Measurements from ENCODE around the gene PAOX. TPM values are rescaled to one million over a fixed set of nuclear protein-coding genes. Genes with fewer than 3 reads are reported as not detected.
A peak's percentile ranks its signal among the peaks of the same experiment; 100 is the strongest.
"Not testable (repeated sequence)": the region's sequence is repeated elsewhere in the genome, so short reads cannot be mapped to it uniquely, and the experiment has no call there.

Gene PAOX
- total RNA-seq, 2 donors from 2014 or later = 2.4 to 3.5 TPM

DNA sequence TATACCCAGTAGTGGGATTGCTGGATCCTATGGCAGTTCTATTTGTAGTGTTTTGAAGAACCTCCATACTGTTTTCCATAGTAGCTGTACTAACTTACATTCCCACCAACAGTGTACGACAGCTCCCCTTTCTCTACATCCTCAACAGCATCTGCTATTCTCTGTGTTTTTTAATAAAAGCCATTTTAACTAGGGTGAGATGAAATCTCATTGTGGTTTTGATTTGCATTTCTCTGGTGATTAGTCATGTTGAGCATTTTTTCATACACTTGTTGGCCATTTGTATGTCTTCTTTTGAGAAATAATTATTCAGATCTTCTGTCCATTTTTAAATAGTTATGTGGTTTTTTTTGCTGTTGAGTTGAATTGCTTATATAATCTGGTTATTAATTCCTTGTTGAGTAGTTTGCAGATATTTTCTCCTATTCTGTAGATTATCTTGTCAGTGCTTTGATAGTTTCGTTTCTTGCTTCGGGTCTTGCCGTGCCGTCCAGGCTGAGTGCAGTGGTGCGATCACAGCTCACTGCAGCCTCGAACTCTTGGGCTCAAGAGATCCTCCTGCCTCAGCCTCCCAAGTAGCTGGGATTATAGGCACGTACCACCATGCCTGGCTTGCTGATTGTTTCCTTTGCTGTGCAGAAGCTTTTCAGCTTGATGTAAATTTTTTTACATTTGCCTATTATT is 26.9 kb downstream of the PAOX start:
- no peaks in the 10 kb centered on the region for H3K4me1 ChIP-seq
- no peak overlapping the region for H3K4me3 ChIP-seq
- TF ChIP-seq, protein P1, sequence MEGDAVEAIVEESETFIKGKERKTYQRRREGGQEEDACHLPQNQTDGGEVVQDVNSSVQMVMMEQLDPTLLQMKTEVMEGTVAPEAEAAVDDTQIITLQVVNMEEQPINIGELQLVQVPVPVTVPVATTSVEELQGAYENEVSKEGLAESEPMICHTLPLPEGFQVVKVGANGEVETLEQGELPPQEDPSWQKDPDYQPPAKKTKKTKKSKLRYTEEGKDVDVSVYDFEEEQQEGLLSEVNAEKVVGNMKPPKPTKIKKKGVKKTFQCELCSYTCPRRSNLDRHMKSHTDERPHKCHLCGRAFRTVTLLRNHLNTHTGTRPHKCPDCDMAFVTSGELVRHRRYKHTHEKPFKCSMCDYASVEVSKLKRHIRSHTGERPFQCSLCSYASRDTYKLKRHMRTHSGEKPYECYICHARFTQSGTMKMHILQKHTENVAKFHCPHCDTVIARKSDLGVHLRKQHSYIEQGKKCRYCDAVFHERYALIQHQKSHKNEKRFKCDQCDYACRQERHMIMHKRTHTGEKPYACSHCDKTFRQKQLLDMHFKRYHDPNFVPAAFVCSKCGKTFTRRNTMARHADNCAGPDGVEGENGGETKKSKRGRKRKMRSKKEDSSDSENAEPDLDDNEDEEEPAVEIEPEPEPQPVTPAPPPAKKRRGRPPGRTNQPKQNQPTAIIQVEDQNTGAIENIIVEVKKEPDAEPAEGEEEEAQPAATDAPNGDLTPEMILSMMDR (IDR thresholded peaks at IDR 0.05) = no peak
- H3K9me3 ChIP-seq = peaks cover 0 to 6% of the 10 kb centered on the region in 2 donors
- no peak for DNase-seq (ENCODE audit: low spot score)
- no peaks in the 10 kb centered on the region for H3K27me3 ChIP-seq
- peaks cover 70% of the 10 kb centered on the region for H3K36me3 ChIP-seq
- H3K27ac ChIP-seq = no peak overlapping the region

DNA sequence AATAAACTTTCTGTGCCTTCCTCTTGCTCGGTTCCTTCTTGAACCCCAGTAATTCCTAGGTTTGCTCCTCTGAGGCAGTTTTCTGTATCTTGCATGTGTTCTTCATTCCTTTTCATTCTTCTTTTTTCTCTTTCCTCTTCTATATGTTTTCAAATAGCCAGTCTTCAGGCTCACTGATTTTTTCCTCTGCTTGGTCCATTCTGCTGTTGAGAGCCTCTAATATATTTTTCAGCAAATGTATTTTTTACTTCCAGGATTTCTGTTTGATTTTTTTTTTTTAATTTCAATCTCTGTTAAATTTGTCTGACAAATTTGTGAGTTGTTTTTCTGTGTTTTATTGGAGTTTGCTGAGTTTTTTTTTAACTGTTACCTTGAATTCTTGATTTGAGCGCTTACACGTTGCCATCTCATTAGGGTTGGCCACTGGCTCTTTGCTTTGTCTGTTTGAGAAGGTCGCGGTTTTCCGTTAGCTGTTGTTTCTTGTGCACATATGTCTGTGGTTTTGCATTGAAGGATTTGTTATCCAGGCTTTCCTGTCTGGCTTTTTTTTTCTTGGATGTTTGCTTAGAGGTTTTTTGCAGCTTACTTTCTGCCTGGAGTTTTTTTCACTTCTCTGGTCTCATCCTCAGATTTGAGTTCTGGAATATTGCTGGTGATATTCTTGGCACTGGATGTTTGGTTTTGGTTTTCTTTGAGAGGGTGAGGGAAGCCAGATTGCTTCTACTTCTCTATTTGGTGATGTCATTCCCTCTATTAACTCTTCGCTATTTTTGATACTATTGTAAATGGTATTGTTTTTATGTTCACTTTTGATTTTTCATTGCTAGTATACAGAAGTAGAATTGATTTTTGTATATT is 32.7 kb downstream of the PAOX start:
- no peak overlapping the region for H3K27ac ChIP-seq
- no peak overlapping the region for H3K4me3 ChIP-seq
- no peak for DNase-seq (ENCODE audit: low spot score)
- H3K27me3 ChIP-seq = no peaks in the 10 kb centered on the region
- peaks cover 0 to 31% of the 10 kb centered on the region in 2 donors for H3K9me3 ChIP-seq
- peaks cover 72% of the 10 kb centered on the region for H3K36me3 ChIP-seq
- no peaks in the 10 kb centered on the region for H3K4me1 ChIP-seq
- TF ChIP-seq, protein P1 (IDR thresholded peaks at IDR 0.05) = no peak

DNA sequence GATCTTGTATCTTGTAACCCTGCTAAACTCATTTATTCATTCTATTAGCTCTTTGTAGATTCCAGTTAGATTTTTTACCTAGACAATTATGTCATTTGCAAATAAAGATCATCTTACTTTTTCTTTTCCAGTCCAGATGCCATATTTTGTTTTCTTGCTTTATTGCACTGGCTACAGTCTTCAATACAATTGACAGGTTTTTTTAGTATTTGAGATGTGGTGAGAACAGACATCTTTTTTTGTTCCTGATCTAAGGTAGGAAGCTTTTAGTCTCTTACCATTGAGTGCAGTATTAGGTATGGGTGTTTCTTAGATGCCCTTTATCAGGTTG is 33.3 kb downstream of the PAOX start:
- H3K27me3 ChIP-seq = no peaks in the 10 kb centered on the region
- TF ChIP-seq, protein P1 (IDR thresholded peaks at IDR 0.05) = no peak
- peaks cover 0 to 31% of the 10 kb centered on the region in 2 donors for H3K9me3 ChIP-seq
- H3K4me3 ChIP-seq = no peak overlapping the region
- no peak for DNase-seq (ENCODE audit: low spot score)
- H3K4me1 ChIP-seq = no peaks in the 10 kb centered on the region
- H3K36me3 ChIP-seq = peaks cover 68% of the 10 kb centered on the region
- H3K27ac ChIP-seq = no peak overlapping the region

DNA sequence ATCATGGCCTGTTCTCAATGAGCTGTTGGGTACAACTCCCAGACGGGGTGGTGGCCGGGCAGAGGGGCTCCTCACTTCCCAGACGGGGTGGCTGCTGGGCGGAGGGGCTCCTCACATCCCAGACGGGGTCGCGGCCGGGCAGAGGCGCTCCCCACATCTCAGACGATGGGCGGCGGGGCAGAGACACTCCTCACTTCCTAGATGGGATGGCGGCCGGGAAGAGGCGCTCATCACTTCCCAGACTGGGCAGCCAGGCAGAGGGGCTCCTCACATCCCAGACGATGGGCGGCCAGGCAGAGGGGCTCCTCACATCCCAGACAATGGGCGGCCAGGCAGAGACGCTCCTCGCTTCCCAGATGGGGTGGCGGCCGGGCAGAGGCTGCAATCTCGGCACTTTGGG is 35.3 kb downstream of the PAOX start:
- H3K4me1 ChIP-seq; H3K27me3 ChIP-seq; H3K27ac ChIP-seq; DNase-seq (ENCODE audit: low spot score); H3K4me3 ChIP-seq: not testable (repeated sequence)
- Histone ChIP-seq H3K9me3 (peaks cover 0 to 31% of the 10 kb centered on the region in 2 donors), H3K36me3 (peaks cover 63% of the 10 kb centered on the region)

DNA sequence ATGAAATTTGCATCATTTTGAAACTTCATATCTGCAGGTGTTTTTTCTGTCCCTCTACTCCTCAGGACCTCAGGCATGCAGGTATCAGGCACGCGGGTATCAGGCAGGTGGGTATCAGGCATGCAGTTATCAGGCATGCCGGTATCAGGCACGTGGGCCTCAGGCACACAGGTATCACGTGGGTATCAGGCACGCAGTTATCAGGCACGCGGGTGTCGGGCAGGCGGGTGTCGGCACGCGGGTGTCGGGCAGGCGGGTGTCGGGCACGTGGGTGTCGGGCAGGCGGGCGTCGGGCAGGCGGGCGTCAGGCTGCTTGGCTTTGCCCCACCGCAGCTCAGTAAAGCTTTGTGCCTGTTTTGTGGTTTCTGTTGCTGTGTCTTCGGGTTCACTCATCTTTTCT is 36.7 kb downstream of the PAOX start:
- H3K9me3 ChIP-seq = peaks cover 0 to 27% of the 10 kb centered on the region in 2 donors
- TF ChIP-seq, protein P1 (IDR thresholded peaks at IDR 0.05) = no peak
- no peaks in the 10 kb centered on the region for H3K27me3 ChIP-seq
- peak; percentile 18 for DNase-seq (ENCODE audit: low spot score)
- H3K4me1 ChIP-seq = no peaks in the 10 kb centered on the region
- H3K36me3 ChIP-seq = peaks cover 58% of the 10 kb centered on the region
- H3K4me3 ChIP-seq = no peak overlapping the region
- no peak overlapping the region for H3K27ac ChIP-seq

DNA sequence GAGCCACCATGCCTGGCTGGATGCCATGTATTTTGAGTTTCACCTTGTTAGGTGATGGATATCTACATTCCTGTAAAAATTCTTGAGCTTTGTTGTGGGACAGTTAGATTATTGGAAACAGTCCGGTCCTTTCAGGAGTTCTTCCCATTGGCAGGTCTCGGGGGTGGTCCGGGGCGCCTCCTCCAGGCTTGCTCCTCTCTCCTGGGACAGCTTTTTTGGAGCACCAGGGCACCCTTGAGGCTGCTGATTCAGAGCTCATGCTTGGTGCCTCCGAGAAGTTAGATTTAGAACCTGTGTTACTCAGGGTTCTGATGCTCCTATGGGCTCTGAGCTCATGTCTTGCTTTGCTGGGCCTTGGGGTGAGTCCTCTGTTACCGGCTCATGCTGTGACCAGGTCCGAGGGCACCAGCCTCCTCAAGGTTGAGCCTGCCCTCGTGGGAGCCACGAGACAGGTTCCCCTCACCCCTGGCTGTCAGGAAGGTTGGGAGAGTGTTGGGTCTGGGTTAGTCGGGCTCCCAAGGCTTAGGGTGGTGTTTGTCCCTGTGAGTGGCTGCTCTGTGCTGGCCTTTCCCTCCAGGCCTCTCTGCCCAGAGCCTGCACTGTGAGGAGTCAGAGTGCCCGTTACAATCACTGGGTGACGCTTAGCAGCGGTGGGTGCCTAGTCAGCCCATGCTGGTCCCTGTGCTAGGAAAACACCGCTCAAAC is 39.4 kb downstream of the PAOX start:
- H3K27ac ChIP-seq = no peak overlapping the region

More for the DNA sequence above, 39.4 kb downstream of the PAOX start:
- peaks cover 0 to under 1% of the 10 kb centered on the region in 2 donors for H3K9me3 ChIP-seq
- H3K36me3 ChIP-seq = peaks cover 44% of the 10 kb centered on the region
- peaks cover 0 to 4% of the 10 kb centered on the region in 2 donors for H3K4me1 ChIP-seq
- no peak overlapping the region for H3K4me3 ChIP-seq
- peak; percentile 38 for DNase-seq (ENCODE audit: low spot score)
- no peaks in the 10 kb centered on the region for H3K27me3 ChIP-seq
- TF ChIP-seq, protein P1 (IDR thresholded peaks at IDR 0.05) = no peak

Data from right atrium auricular region (tissue), 2 donors.